Raji (cell line): ENCODE data around the gene ULK1.

Source experiments
- POLR2A ChIP-seq: IDR thresholded peaks from 2 replicates; pipeline ENCODE4 v1.6.1; 2011; ENCODE audit warnings: low read depth, low read length, control low read depth; ENCODE audit not compliant: insufficient read depth

ULK1 gene

DNA sequence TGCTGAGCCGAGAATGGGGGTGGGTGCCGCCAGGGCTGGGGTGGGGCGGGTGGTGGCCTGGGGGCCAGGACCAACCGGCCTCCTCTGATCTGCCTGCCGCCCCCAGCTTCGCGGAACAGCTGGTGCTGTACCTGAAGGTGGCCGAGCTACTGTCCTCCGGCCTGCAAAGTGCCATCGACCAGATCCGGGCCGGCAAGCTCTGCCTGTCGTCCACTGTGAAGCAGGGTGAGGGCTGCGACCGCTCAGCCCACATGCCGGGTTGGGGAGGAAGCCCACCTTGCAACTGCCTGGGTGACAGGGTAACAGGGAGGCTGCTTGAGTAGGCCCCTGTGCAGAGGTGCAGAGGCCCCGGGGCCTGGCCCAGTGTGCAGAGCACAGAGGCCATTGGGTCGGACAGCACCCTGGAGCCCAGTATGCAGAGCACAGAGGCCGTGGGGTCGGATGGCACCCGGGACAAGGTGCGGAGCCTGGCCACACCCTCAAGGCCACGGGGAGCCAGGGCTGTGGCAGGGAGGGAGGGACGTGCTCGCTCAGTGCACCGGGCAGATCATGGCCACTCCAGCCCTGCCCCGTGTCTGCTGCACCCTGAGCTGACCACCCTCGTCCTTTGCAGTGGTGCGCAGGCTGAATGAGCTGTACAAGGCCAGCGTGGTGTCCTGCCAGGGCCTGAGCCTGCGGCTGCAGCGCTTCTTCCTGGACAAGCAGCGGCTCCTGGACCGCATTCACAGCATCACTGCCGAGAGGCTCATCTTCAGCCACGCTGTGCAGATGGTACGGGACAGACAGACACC, 25.1 kb downstream of the ULK1 start:
- no peak for TF ChIP-seq POLR2A

DNA sequence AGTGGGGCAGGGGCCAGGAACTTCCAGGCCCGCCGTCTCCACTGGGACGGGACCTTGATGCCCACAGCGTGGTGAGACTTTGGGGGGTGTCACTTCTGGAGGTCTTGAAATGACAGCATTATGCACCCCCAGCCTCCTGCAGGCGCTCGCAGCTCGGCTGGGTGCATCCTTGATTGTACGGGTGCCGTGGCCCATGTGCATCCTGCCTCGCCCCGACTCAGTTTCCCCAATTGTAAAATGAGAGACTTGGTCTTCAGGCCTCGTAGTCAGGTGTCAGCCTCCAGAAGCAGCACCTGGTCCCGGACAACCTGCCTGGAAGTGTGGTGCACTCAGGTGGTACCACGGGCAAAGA, 25.7 kb downstream of the ULK1 start:
- TF ChIP-seq POLR2A = no peak

DNA sequence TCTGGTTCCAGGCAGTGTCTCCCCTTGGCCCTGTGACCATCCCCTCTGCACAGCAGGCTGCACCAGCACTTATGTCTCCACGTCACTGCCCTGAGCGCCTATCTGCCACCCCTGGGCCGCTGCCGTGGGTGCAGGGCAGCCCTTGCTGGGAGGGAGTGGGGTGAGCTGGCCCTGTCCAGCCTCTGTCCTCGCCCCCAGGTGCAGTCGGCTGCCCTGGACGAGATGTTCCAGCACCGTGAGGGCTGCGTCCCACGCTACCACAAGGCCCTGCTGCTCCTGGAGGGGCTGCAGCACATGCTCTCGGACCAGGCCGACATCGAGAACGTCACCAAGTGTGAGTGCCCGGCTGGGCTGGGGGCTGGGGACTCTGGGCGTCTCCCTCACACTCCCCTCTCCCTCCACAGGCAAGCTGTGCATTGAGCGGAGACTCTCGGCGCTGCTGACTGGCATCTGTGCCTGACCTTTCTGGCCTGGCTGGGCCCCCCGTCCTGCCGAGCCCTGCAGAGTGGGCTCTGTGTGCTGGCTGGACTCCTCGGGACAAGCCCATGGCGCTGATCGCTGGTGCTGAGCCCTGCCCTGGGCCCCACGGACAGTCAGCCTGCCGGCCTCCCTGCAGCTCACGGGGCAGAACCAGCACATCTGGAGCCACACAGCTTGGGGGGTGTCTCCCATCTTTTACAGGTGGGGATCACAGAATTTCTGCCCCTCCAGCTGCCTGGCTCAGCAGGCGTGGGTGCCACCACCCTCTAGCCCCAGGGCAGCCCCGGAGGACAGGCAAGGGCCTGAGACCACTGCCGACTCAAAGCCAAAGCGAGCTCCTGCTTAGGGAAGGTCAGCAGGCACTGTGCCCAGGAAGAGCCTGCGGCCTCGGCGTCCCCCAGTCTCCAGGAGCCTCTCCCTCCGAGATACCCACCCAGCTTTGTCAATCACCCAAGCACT, 26.7 kb downstream of the ULK1 start:
- TF ChIP-seq POLR2A = no peak

DNA sequence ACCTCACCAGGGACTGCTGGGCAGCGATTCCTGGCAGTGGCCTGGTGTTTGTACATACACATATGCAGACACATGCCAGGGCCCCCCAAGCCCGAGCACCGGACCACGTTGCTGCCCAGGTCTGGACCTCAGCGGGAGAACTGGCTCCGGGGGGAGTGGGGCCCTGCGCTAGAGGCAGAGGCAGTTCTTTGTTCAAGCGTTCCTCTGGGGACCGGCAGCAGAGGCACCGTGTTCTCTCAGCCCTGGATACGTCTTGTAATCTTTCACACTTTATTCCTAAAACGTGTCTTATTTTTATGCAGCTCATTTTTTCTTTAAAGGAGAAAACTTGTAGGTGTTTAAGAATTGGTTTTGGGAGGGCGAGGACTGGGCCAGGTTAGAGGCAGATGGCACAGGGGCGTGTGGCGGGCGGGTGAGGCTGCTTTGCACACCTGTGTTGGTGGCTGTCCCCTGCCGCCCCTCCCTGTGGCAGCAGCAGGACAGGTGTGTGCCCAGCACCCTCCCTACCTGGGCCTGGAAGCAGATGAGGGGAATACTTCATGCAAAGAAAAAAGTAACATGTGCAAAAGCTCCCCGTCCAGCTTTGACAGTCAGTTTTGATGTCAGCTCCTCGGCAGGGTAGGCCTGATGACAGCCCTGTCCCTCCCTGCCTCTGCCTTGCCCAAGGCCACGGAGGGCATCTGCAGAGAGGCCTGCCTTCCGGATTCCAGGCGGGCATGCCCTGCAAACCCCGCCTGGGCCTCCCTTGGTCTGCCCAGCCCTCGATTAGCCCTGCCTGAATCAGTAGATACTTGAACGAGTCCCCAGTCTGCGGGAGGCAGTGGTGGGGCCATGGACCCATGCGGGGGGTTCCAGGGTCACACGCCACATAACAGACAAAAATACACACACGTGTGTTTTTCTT, 27.7 kb downstream of the ULK1 start:
- TF ChIP-seq POLR2A = no peak

DNA sequence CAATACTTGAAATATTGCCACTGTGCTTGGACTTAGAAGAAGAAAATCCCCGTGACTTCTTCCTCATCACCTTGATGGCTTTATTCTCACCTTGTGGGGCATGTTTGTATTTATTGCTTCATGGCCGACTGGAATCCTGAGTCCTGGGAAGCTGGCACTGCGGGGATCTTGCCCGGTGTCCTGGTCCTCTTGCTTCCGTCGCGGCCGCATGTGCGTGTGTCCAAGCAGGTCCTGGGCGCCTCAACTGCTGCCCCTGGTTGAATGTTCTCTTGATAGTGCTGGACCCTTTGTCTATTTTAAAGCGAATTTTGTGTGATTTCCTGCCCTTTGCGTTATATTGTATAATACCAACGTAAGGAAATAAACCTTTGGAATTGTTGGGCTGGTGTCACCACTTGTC, 28.4 kb downstream of the ULK1 start:
- TF ChIP-seq POLR2A = no peak

DNA sequence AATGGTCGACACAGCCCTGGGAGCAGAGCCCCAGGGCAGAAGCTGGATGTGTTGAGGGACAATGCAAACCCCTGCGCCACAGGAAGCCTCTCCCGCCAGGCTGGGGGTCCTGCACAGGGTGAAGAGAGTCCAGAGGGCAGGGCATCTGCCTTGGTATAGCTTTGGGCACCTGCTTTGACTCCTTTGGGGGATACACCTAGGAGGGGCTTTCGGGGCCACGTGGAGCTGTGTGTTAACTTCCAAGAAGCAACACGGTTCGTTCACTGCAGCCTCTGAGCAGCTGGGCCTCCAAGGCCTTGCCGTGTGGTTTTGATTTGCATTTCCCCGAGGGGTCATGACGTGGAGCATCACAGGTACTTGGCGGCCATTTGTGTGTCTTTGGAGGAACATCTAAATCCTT, 28.8 kb downstream of the ULK1 start:
- TF ChIP-seq POLR2A = no peak

DNA sequence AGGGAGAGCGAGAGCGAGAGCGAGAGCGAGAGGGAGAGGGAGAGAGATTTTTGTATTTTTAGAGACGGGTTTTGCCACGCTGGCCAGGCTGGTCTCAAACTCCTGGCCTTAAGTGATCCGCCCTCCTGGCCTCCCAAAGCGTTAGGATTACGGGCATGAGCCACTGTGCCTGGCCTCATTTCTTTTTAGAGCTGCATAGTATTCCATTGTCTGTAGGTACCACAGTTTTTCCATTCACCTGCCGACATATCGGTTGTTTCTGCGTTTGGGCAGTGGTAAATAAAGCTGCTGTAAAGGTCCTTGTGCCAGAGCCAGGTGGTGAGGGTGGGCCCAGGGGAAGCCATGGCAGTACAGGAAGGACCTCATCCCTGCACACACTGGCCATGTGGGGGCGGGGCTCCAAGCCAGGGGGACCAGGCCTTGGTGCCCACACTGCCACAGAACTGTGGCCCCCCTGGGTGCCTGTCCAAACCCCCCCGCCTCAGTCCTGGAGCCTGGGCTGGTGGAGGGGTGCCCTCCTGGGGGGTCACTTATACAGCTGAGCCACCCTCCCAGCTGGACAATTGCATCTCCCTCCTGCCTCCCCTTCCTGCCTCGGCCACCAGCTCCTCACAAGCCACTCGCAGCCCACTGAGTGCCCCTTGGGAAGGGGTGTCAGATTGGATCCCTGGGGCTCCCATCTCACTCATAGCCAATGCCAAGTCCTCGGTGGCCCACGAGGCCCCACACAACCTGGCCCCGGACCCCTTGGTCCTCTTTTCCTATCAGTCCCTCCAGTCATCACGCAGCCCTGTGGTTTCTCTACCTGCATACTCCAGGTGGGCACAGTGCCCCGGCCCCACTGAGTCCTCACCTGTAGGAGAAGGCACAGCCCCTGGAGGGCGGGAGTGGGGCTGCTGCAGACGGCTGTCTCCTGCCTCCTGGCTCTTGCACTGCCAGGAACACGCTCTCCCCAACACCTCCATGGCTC, 33.0 kb downstream of the ULK1 start:
- no peak for TF ChIP-seq POLR2A

DNA sequence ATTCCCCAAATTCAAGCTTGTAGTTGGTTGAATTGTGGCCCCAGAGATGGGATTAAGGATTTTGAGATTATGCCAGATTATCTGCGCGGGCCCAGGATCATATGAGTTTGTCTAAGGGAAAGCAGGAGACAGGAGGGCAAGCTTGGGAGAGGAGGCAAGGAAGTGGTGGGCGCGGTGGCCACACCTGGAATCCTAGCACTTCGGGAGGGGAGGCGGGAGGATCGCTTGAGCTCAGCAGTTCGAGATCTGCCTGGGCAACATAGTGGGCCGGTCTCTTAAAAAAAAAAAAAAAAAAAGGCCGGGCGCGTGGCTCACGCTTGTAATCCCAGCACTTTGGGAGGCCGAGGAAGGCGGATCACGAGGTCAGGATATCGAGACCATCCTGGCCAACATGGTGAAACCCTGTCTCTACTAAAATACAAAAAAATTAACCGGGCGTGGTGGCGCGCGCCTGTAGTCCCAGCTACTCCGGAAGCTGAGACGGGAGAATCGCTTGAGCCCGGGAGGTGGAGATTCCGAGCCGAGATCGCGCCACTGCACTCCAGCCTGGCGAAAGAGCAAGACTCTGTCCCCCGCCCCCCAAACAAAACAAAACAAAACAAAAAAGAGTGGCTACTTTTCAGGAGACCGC, 33.8 kb downstream of the ULK1 start:
- no peak for TF ChIP-seq POLR2A

DNA sequence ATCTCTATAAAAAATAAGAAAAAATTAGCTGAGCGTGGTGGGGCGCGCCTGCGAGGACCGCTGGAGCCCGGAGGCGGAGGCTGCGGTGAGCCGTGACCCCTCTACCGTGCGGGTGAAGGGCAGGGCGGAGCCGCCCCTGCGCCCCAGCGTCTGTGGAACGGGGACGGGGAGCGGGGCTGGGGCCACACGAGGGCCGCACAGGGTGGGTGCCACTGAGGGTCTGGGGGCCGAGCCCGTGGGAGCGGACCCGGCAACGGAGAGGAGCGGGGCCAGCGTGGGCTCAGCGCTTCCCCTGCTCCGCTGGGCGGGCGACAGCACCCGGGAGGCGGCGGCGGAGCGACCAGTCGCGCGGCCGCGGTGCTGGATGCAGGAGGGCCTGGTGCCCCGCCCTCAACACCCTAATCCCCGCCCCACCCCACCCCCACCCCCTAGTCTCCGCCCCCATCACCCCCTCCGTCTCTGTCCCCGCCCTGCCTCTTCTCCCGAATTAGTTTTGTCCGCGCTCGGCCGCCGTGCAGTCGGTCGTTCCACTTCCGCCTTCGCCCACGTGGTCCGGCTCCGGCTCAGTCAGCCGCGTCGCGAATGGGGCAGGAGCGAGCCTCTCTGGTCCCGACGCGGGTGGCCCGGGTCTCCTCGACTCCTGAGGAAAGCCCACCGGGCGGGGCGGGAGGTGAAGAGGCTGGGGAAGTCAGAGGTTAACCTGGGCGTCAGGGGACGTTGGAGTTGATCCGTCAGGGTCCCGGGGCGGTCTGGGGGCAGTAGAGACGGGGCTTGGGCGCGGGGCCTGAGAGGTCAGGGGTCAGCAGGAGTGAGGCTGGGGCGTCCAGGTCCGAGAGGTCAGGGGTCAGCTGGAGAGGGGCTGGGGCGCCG, 34.5 kb downstream of the ULK1 start, which contains the start of gene PUS1:
Gene PUS1 (plus strand): TSS at position 566 of the 870 bp plus-strand sequence. CDS start 447 bp downstream, outside the sequence.
- peak; percentile 83 for TF ChIP-seq POLR2A

DNA sequence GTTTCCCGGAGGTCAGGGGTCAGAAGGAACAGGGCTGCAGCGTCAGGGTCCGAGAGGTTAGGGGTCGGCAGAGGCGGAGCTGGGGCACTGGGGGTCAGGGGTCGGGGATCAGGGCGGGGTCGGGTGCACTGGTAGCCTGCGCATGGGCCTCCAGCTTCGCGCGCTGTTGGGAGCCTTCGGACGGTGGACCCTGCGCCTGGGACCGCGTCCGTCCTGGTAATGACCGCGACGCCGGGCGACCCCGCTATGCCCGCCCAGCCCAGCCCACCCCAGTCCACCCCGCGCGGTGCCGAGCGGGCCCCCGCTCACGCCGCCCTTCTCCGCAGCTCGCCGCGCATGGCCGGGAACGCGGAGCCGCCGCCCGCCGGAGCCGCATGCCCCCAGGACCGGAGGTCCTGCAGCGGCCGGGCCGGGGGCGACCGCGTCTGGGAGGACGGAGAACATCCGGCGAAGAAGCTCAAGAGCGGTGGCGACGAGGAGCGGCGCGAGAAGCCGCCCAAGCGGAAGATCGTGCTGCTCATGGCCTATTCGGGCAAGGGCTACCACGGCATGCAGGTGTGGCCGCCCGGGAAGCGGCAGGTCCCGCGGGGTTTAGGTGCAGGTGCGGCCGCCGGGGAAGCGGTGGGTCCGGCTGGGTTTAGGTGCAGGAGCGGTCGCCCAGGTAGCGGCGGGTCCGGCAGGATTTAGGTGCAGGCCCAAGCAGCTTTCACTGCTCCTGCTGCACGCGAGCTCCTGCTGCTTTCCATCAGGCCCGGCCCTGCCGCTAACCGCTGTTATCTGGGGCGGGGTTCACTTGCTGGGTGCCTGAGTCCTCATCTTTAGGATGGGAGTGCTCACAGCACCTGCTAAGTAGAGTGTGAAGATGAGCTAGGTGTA, 35.4 kb downstream of the ULK1 start:
- TF ChIP-seq POLR2A = peak; percentile 45

DNA sequence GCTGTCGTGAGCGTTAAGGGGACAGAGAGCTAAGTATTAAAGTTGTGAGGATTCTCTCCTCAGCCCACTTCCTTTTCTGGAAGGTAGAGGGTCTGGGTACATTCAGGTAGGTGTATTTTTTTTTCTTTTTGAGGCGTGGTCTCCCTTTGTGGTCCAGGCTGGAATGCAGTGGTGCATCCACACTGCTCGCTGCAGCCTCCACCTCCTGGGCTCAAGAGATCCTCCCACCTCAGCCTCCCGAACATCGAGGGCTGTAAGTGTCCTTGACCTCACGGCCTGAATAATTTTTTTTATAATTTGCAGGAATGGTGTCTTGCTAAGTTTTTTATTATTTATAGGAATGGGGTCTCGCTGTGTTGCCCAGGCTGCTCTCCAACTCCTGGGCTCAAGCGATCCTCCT, 36.1 kb downstream of the ULK1 start:
- TF ChIP-seq POLR2A = no peak

DNA sequence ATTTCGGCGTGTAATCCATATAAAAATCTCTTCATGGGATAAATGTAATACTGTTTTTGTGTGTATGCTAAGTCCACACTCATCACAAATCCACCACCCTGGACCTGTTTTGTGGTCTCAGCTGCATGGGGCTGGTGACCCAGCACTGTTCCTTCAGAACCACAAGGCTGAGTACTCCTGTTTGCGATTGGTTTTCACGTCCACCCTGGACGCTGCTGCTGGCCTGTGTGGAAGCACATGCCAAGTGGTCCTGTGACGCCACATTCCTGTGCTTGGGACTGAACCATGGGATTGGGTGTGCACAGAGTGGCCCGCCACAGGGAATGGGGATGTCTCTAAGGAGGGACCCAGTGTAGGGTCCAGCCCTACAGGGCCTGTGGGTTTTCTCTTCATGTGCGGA, 39.0 kb downstream of the ULK1 start:
- TF ChIP-seq POLR2A = no peak
